Muscle layer of duodenum (tissue), 2 donors: ENCODE measurements around the gene CD177.
"Not testable (repeated sequence)": the region's sequence is repeated elsewhere in the genome, so short reads cannot be mapped to it uniquely, and the experiment has no call there.

Source experiments
- H3K27ac ChIP-seq: one replicate; pipeline ENCODE4 v1.7.0; 2013; ENCODE audit warnings: mild to moderate bottlenecking, low read length
- H3K27me3 ChIP-seq: one replicate; pipeline ENCODE4 v1.7.0; 2013; ENCODE audit warnings: low read depth, mild to moderate bottlenecking, control low read depth, low read length
- H3K36me3 ChIP-seq, 2 donors: one replicate each; pipeline ENCODE4 v1.7.0; 2013; ENCODE audit warnings: low read length in 2 of 2, control low read depth in 1 of 2, mild to moderate bottlenecking in 1 of 2; ENCODE audit not compliant: insufficient read depth in 2 of 2, control insufficient read depth in 1 of 2
- H3K4me1 ChIP-seq, 2 donors: one replicate each; pipeline ENCODE4 v1.7.0; 2013; ENCODE audit warnings: low read length in 2 of 2, mild to moderate bottlenecking in 2 of 2, control low read depth in 1 of 2, moderate library complexity in 1 of 2; ENCODE audit not compliant: insufficient read depth in 2 of 2, control insufficient read depth in 1 of 2
- H3K4me3 ChIP-seq, 2 donors: one replicate each; pipeline ENCODE4 v1.7.0; 2013; ENCODE audit warnings: low read length in 2 of 2, low read depth in 1 of 2, mild to moderate bottlenecking in 1 of 2
- H3K9me3 ChIP-seq, 2 donors: one replicate each; pipeline ENCODE4 v1.7.0; 2013; ENCODE audit warnings: low read length in 2 of 2, control low read depth in 1 of 2, mild to moderate bottlenecking in 1 of 2; ENCODE audit not compliant: control insufficient read depth in 1 of 2
- donor health status: healthy.

CD177 gene

GRCh38 chr19:43362179-43362578 is 8.7 kb downstream of the CD177 start:
- H3K27ac ChIP-seq = no peak overlapping the region
- H3K4me3 ChIP-seq = no peak overlapping the region
- no peaks in the 10 kb centered on the region for H3K4me1 ChIP-seq
- H3K27me3 ChIP-seq = no peaks in the 10 kb centered on the region
- H3K9me3 ChIP-seq = no peaks in the 10 kb centered on the region
- no peaks in the 10 kb centered on the region for H3K36me3 ChIP-seq

DNA sequence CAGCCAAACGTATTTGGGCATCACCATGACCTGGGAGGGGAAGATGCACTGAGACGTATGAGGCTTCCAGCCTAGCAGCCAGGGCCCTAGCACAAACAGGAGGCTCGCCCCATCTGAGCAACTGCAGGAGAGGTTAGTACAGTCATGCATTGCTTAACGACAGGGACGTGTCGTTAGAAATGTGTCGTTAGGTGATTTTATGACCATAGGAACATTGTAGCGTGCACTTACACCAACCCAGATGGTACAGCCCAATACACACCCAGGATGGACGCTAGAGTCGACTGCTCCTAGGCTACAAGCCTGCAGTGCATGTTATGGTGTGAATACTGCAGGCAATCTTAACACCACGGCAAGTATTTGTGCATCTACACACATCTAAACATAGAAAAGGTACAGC is 9.3 kb downstream of the CD177 start:
- no peaks in the 10 kb centered on the region for H3K4me1 ChIP-seq
- no peaks in the 10 kb centered on the region for H3K36me3 ChIP-seq

DNA sequence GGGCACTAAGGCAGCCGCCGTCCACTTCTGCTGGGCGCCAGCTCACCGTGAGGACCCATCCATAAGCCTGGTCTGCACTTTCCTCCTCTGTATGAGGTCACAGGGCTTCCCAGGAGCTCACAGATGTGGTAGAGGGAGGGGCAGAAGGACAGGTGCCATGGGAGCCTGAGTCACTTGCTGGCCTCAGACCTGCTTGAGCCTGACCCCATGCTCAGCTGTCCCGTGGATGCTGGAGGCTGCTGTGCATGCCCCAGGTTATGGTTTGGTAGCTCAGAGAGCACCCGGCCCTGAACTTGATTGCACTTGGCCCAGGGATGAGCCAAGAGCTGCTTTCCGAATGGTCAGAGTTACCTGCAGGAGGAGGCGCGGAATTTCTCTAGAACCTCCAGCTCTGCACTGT is 12.2 kb downstream of the CD177 start:
- H3K27ac ChIP-seq, H3K4me1 ChIP-seq, H3K36me3 ChIP-seq, H3K4me3 ChIP-seq, H3K9me3 ChIP-seq, H3K27me3 ChIP-seq: not testable (repeated sequence)

More for the DNA sequence above, 9.3 kb downstream of the CD177 start:
- no peaks in the 10 kb centered on the region for H3K9me3 ChIP-seq
- no peak overlapping the region for H3K4me3 ChIP-seq
- H3K27me3 ChIP-seq = no peaks in the 10 kb centered on the region
- H3K27ac ChIP-seq = no peak overlapping the region

DNA sequence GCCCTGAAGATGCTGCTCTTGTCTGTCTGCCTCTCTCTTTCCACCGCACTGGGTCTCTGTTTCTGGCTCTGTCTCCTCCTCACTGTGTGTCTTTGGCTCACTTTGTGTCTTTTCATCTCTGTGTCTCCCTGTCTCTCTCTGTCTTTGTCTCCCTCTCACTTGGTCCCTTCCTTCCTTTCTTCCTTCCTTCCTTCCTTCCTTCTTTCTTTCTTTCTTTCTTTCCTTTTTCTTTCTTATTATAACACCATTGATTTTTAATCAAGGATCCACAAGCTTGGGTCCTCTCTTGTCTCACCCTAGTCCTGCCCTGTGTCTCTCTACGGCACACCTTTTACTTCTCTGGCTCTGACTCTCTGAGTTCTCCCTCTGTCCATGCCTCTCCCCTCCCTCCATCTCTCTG is 14.3 kb downstream of the CD177 start:
- Histone ChIP-seq H3K4me3 (no peak overlapping the region), H3K36me3 (no peaks in the 10 kb centered on the region), H3K27ac (no peak overlapping the region), H3K9me3 (no peaks in the 10 kb centered on the region), H3K4me1 (no peaks in the 10 kb centered on the region), H3K27me3 (no peaks in the 10 kb centered on the region)

GRCh38 chr19:43368897-43369296 is 15.4 kb downstream of the CD177 start:
- H3K36me3 ChIP-seq, H3K9me3 ChIP-seq: not testable (repeated sequence)

GRCh38 chr19:43371909-43372308 is 18.4 kb downstream of the CD177 start:
- Histone ChIP-seq H3K4me1 (no peaks in the 10 kb centered on the region), H3K9me3 (no peaks in the 10 kb centered on the region), H3K27ac (no peak overlapping the region), H3K27me3 (no peaks in the 10 kb centered on the region), H3K4me3 (no peak overlapping the region), H3K36me3 (no peaks in the 10 kb centered on the region)

More at GRCh38 chr19:43368897-43369296, 15.4 kb downstream of the CD177 start:
- not testable (repeated sequence) for H3K27ac ChIP-seq, H3K4me1 ChIP-seq, H3K4me3 ChIP-seq, H3K27me3 ChIP-seq

- H3K4me3 ChIP-seq = no peak overlapping the region
- H3K9me3 ChIP-seq = no peaks in the 10 kb centered on the region
- H3K4me1 ChIP-seq = no peaks in the 10 kb centered on the region
- H3K27me3 ChIP-seq = no peaks in the 10 kb centered on the region
- no peak overlapping the region for H3K27ac ChIP-seq
- H3K36me3 ChIP-seq = no peaks in the 10 kb centered on the region
Observed at GRCh38 chr19:43372462-43372861, 19.0 kb downstream of the CD177 start.

- H3K27ac ChIP-seq, H3K36me3 ChIP-seq, H3K27me3 ChIP-seq, H3K4me3 ChIP-seq, H3K9me3 ChIP-seq, H3K4me1 ChIP-seq: not testable (repeated sequence)
Observed at GRCh38 chr19:43377624-43378023, 24.1 kb downstream of the CD177 start.

GRCh38 chr19:43380008-43380407 is 26.5 kb downstream of the CD177 start:
- Histone ChIP-seq H3K4me1 (no peaks in the 10 kb centered on the region), H3K36me3 (no peaks in the 10 kb centered on the region), H3K27me3 (no peaks in the 10 kb centered on the region), H3K9me3 (no peaks in the 10 kb centered on the region), H3K27ac (no peak overlapping the region), H3K4me3 (no peak overlapping the region)

DNA sequence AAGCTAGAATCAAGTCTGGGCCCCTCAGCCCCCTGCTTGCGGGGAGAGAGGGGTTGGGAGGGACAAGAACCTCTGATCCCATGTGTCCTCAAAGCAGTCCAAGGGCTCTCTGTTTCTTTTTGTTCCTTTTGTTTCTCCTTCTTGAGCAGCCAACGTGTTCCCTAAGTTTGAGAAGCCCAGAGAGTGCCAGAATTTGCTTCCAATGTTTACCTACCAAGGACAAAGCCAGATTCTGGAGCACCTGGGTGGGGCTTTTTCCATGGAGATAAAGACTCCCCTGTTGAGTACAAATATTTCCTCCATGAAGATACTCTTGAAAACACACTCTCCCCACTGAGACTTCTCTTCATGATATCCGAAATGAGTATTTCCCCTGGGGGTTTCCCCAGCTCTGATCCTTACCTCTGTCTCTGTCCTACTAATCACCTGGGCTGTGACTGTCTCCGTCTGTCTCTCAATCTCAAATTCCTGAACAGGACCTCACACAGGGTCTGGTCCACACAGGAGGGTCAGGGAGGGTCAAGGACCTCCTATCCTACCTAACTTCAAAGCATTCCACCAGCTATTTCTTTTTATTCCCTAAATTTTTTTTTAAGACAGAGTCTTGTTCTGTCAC is 27.4 kb downstream of the CD177 start:
- Histone ChIP-seq H3K27ac (no peak overlapping the region), H3K4me1 (no peaks in the 10 kb centered on the region), H3K36me3 (no peaks in the 10 kb centered on the region), H3K27me3 (no peaks in the 10 kb centered on the region), H3K4me3 (no peak overlapping the region), H3K9me3 (no peaks in the 10 kb centered on the region)

DNA sequence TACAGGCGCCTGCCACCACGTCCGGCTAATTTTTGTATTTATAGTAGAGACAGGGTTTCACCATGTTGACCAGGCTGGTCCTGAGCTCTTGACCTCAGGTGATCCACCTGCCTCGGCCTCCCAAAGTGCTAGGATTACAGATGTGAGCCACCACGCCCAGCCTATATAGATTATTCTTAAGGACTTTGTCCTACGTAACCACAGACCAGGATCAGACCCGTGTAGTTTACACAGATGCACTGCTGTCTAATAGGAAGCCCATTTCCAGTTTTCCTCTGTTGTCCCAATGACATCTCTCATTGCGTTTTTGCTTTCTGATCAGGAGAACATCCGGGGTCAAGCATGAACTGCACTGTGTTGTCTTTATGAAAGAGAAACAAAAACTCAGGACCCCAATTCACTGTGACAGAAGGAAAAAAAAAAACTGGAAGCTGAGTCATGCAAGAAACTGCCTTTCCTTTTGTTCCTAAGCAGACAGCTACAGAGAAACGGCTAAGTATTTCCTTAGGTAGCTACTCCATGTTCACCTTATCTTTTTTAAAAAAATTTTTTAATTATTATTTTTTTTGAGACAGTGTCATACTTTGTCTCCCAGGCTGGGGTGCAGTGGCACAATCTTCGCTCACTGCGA is 29.2 kb downstream of the CD177 start:
- H3K36me3 ChIP-seq, H3K27ac ChIP-seq, H3K4me1 ChIP-seq, H3K9me3 ChIP-seq, H3K27me3 ChIP-seq, H3K4me3 ChIP-seq: not testable (repeated sequence)

DNA sequence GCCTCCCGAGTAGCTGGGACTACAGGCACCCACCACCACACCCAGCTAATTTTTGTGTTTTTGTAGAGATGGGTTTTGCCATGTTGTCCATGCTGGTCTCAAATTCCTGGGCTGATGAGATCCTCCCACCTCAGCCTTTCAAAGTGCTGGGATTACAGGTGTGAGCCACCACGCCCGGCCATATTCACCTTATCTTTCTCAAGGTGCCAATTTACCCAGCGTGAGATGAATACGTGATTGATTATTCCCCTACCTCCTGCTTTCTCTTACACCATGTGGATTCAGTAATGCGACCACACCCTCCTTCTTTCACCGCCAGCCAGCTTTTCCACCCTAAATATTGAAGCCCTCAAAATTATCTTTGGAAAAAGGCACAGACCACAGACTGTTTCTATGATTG is 29.8 kb downstream of the CD177 start:
- not testable (repeated sequence) for H3K27ac ChIP-seq, H3K4me1 ChIP-seq, H3K4me3 ChIP-seq, H3K9me3 ChIP-seq, H3K36me3 ChIP-seq, H3K27me3 ChIP-seq
